ENCODE measurements around the gene GALNT2. TPM values are rescaled to one million over a fixed set of nuclear protein-coding genes. Genes with fewer than 3 reads are reported as not detected.
A peak's percentile ranks its signal among the peaks of the same experiment; 100 is the strongest.

GALNT2 gene
- total and polyA plus RNA-seq, 3 experiments from 2014 or later: 15.7 to 69.0 (median 65.6) TPM

GRCh38 chr1:230122366-230123279 is 55.6 kb downstream of the GALNT2 start:
- Histone ChIP-seq H3K4me1 (ENCODE audit: insufficient read depth, low read length) (peaks cover 37% of the 10 kb centered on the region), H3K9me3 (ENCODE audit: low read length) (no peaks in the 10 kb centered on the region), H3K36me3 (ENCODE audit: insufficient read depth, low read length) (no peaks in the 10 kb centered on the region), H3K4me3 (ENCODE audit: low read length) (no peak overlapping the region), H3K27ac (ENCODE audit: low read depth, low read length) (no peak overlapping the region), H3K27me3 (ENCODE audit: insufficient read depth, low read length, poor library complexity, severe bottlenecking) (no peaks in the 10 kb centered on the region)
- ChIA-PET CTCF (interaction anchor here (0.7 to 1.6 kb wide), 4 partner anchors 13 to 88 kb away, joined by 3 to 6 read pairs (median 4); no protein-coding TSS in a partner anchor), POLR2A (interaction anchor here (0.6 kb wide), 2 partner anchors 11 to 1092 kb away, joined by 4 read pairs; no protein-coding TSS in a partner anchor)
- DNase-seq: no peak
- H3K36me3 Mint-ChIP-seq: peaks cover 0 to 10% (median 7%) of the 10 kb centered on the region in 3 donors
- peak overlapping the region in 3 of 7 donors; percentile 39 to 41 (median 40) for H3K4me3 Mint-ChIP-seq
- H3K9me3 Mint-ChIP-seq: no peaks in the 10 kb centered on the region
- H3K4me1 Mint-ChIP-seq: peaks cover 58 to 83% (median 71%) of the 10 kb centered on the region in 3 donors
- no peaks in the 10 kb centered on the region for H3K27me3 Mint-ChIP-seq
- peak overlapping the region in 6 of 8 donors; percentile 40 to 86 (median 58) for H3K27ac Mint-ChIP-seq

GRCh38 chr1:230123280-230124185 is 56.5 kb downstream of the GALNT2 start:
- peaks cover 42% of the 10 kb centered on the region for H3K4me1 ChIP-seq (ENCODE audit: insufficient read depth, low read length)
- H3K27me3 ChIP-seq (ENCODE audit: insufficient read depth, low read length, poor library complexity, severe bottlenecking): no peaks in the 10 kb centered on the region
- DNase-seq: no peak
- peaks cover 0 to 10% (median 7%) of the 10 kb centered on the region in 3 donors for H3K36me3 Mint-ChIP-seq
- H3K27me3 Mint-ChIP-seq: no peaks in the 10 kb centered on the region
- peak overlapping the region in 6 of 8 donors; percentile 49 to 94 (median 74) for H3K27ac Mint-ChIP-seq
- H3K27ac ChIP-seq (ENCODE audit: low read depth, low read length): peak overlapping the region; percentile 11
- H3K4me3 ChIP-seq (ENCODE audit: low read length): no peak overlapping the region
- no peaks in the 10 kb centered on the region for H3K9me3 Mint-ChIP-seq
- H3K4me1 Mint-ChIP-seq: peaks cover 61 to 84% (median 67%) of the 10 kb centered on the region in 3 donors
- POLR2A ChIA-PET: interaction anchor here (0.6 kb wide), 1 partner anchor 10 kb away, joined by 4 read pairs; no protein-coding TSS in a partner anchor
- peak overlapping the region in 6 of 7 donors; percentile 4 to 67 (median 42) for H3K4me3 Mint-ChIP-seq
- no peaks in the 10 kb centered on the region for H3K36me3 ChIP-seq (ENCODE audit: insufficient read depth, low read length)
- CTCF ChIA-PET: interaction anchor here (0.7 to 1.6 kb wide), 3 partner anchors 14 to 87 kb away, joined by 3 to 5 read pairs (median 4); no protein-coding TSS in a partner anchor
- H3K9me3 ChIP-seq (ENCODE audit: low read length): no peaks in the 10 kb centered on the region

GRCh38 chr1:230124186-230125128 is 57.4 kb downstream of the GALNT2 start:
- DNase-seq: no peak

DNA sequence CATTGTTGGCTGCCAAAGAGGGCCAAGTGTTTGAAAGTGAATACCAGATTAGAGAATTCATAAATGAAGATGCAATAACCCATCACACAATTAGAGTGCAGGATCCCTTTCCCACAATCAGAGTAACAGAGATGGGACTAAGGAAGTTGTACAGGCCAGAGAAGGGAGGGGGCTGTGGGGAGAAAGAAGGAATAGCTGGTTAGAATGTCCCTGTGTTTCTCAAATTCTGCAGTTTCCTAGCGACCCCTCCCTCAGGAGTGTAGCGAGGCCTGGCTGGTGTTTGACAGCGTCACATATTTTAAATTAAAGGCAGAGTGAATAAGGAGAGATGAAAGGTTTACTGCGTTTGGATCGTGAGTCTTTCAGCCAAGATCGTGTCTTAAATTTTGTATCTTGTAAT is 58.1 kb downstream of the GALNT2 start:
- Histone ChIP-seq H3K4me1 (ENCODE audit: insufficient read depth, low read length) (peaks cover 42% of the 10 kb centered on the region), H3K4me3 (ENCODE audit: low read length) (no peak overlapping the region), H3K9me3 (ENCODE audit: low read length) (no peaks in the 10 kb centered on the region), H3K36me3 (ENCODE audit: insufficient read depth, low read length) (no peaks in the 10 kb centered on the region), H3K27ac (ENCODE audit: low read depth, low read length) (peak overlapping the region; percentile 45), H3K27me3 (ENCODE audit: insufficient read depth, low read length, poor library complexity, severe bottlenecking) (no peaks in the 10 kb centered on the region)
- POLR2A ChIA-PET: interaction anchor here (0.5 kb wide), 1 partner anchor 16 kb away, joined by 4 read pairs; no protein-coding TSS in a partner anchor
- Mint-ChIP-seq H3K4me1 (peaks cover 67 to 97% (median 75%) of the 10 kb centered on the region in 3 donors), H3K36me3 (peaks cover 0 to 12% (median 9%) of the 10 kb centered on the region in 3 donors), H3K27ac (peak overlapping the region in 5 of 8 donors; percentile 2 to 83 (median 58)), H3K27me3 (no peaks in the 10 kb centered on the region), H3K9me3 (no peaks in the 10 kb centered on the region), H3K4me3 (peak overlapping the region in 3 of 7 donors; percentile 34 to 39 (median 39))
- no peak for DNase-seq
- CTCF ChIA-PET: interaction anchor here (1.2 kb wide), 1 partner anchor 14 kb away, joined by 3 read pairs; no protein-coding TSS in a partner anchor

More at GRCh38 chr1:230124186-230125128, 57.4 kb downstream of the GALNT2 start:
- H3K27me3 Mint-ChIP-seq: no peaks in the 10 kb centered on the region
- H3K27ac ChIP-seq (ENCODE audit: low read depth, low read length): peak overlapping the region; percentile 11
- peaks cover 0 to 10% (median 7%) of the 10 kb centered on the region in 3 donors for H3K36me3 Mint-ChIP-seq
- no peaks in the 10 kb centered on the region for H3K9me3 Mint-ChIP-seq
- no peaks in the 10 kb centered on the region for H3K9me3 ChIP-seq (ENCODE audit: low read length)
- H3K27me3 ChIP-seq (ENCODE audit: insufficient read depth, low read length, poor library complexity, severe bottlenecking): no peaks in the 10 kb centered on the region
- ChIA-PET CTCF (interaction anchor here (1.2 to 1.6 kb wide), 2 partner anchors 13 to 43 kb away, joined by 3 to 4 read pairs; no protein-coding TSS in a partner anchor), POLR2A (no interaction called here)
- H3K4me3 Mint-ChIP-seq: peak overlapping the region in 6 of 7 donors; percentile 35 to 54 (median 39)
- peaks cover 42% of the 10 kb centered on the region for H3K4me1 ChIP-seq (ENCODE audit: insufficient read depth, low read length)
- H3K36me3 ChIP-seq (ENCODE audit: insufficient read depth, low read length): no peaks in the 10 kb centered on the region
- no peak overlapping the region for H3K4me3 ChIP-seq (ENCODE audit: low read length)
- peaks cover 65 to 90% (median 71%) of the 10 kb centered on the region in 3 donors for H3K4me1 Mint-ChIP-seq
- peak overlapping the region in 6 of 8 donors; percentile 49 to 94 (median 74) for H3K27ac Mint-ChIP-seq

GRCh38 chr1:230125640-230126528 is 58.8 kb downstream of the GALNT2 start:
- no peak for DNase-seq

DNA sequence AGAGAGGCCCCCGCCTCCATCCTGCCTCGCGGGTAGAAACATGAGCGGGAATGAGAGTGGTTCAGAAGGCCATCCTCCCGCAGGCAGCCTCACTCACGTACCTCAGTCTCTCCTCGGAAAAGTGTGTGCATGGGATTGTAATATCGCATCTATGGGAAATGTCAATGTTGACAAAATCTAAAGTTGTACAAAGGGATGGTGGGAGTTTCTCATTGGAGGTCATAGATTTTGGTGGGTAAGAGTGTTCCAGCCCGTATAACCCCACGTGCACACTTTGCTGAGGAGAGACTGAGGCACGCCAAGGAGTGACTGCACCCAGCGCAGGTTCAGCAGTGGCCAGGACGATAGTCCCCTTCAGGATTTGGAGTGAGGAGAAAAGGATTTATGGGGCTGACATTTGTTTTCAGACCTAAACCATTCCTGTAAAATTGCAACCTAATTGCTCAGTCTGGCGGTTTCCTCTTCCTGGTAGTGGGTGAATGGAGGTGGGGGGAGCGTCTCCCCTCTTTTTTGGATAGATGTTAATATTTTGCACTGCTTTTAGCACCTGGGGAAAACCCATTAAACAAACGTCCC is 59.6 kb downstream of the GALNT2 start:
- Mint-ChIP-seq H3K36me3 (peaks cover 0 to 2% (median 2%) of the 10 kb centered on the region in 3 donors), H3K4me1 (peaks cover 58 to 90% (median 64%) of the 10 kb centered on the region in 3 donors), H3K27me3 (no peaks in the 10 kb centered on the region), H3K4me3 (peak overlapping the region in 5 of 7 donors; percentile 12 to 77 (median 59)), H3K27ac (peak overlapping the region in 6 of 8 donors; percentile 47 to 87 (median 76)), H3K9me3 (no peaks in the 10 kb centered on the region)
- Histone ChIP-seq H3K27ac (ENCODE audit: low read depth, low read length) (peak overlapping the region; percentile 45), H3K9me3 (ENCODE audit: low read length) (no peaks in the 10 kb centered on the region), H3K27me3 (ENCODE audit: insufficient read depth, low read length, poor library complexity, severe bottlenecking) (no peaks in the 10 kb centered on the region), H3K4me3 (ENCODE audit: low read length) (no peak overlapping the region), H3K36me3 (ENCODE audit: insufficient read depth, low read length) (no peaks in the 10 kb centered on the region), H3K4me1 (ENCODE audit: insufficient read depth, low read length) (peaks cover 42% of the 10 kb centered on the region)
- no peak for DNase-seq
- ChIA-PET POLR2A (no interaction called here), CTCF (no interaction called here)

More at GRCh38 chr1:230125640-230126528, 58.8 kb downstream of the GALNT2 start:
- POLR2A ChIA-PET: interaction anchor here (0.5 kb wide), 1 partner anchor 17 kb away, joined by 4 read pairs; no protein-coding TSS in a partner anchor
- Mint-ChIP-seq H3K4me3 (peak overlapping the region in 4 of 7 donors; percentile 28 to 77 (median 34)), H3K36me3 (peaks cover 0 to 4% (median 2%) of the 10 kb centered on the region in 3 donors), H3K27me3 (no peaks in the 10 kb centered on the region), H3K9me3 (no peaks in the 10 kb centered on the region), H3K27ac (peak overlapping the region in 6 of 8 donors; percentile 32 to 91 (median 81)), H3K4me1 (peaks cover 63 to 91% (median 71%) of the 10 kb centered on the region in 3 donors)
- Histone ChIP-seq H3K36me3 (ENCODE audit: insufficient read depth, low read length) (no peaks in the 10 kb centered on the region), H3K9me3 (ENCODE audit: low read length) (no peaks in the 10 kb centered on the region), H3K4me3 (ENCODE audit: low read length) (no peak overlapping the region), H3K27ac (ENCODE audit: low read depth, low read length) (peak overlapping the region; percentile 45), H3K27me3 (ENCODE audit: insufficient read depth, low read length, poor library complexity, severe bottlenecking) (no peaks in the 10 kb centered on the region), H3K4me1 (ENCODE audit: insufficient read depth, low read length) (peaks cover 42% of the 10 kb centered on the region)
- CTCF ChIA-PET: no interaction called here
